Measurements from ENCODE around the gene PLLP.

PLLP gene

GRCh38 chr16:57299009-57299718 lies 14.7 kb upstream of the PLLP start:
- TF ChIP-seq ZFP3 (CRISPR knock-in tag; IDR thresholded peaks at IDR 0.05) (no peak), ARNTL (CRISPR knock-in tag; IDR thresholded peaks at IDR 0.05; ENCODE audit: borderline replicate concordance, low read depth) (no peak), TSHZ2 (CRISPR knock-in tag; IDR thresholded peaks at IDR 0.05) (no peak), ESRRG (CRISPR knock-in tag; IDR thresholded peaks at IDR 0.05) (no peak), ISL1 (CRISPR knock-in tag; IDR thresholded peaks at IDR 0.05) (no peak), CSDC2 (CRISPR knock-in tag; IDR thresholded peaks at IDR 0.05) (no peak), RARB (CRISPR knock-in tag; IDR thresholded peaks at IDR 0.05) (no peak), SNAI2 (CRISPR knock-in tag; IDR thresholded peaks at IDR 0.05) (no peak), TCF4 (CRISPR knock-in tag; IDR thresholded peaks at IDR 0.05; ENCODE audit: borderline replicate concordance) (no peak), CSRNP3 (CRISPR knock-in tag; IDR thresholded peaks at IDR 0.05) (no peak), TOX (CRISPR knock-in tag; IDR thresholded peaks at IDR 0.05; ENCODE audit: borderline replicate concordance) (no peak), ZNF8 (CRISPR knock-in tag; IDR thresholded peaks at IDR 0.05) (no peak), BACH2 (CRISPR knock-in tag; IDR thresholded peaks at IDR 0.05; ENCODE audit: borderline replicate concordance) (no peak), ZFP30 (CRISPR knock-in tag; IDR thresholded peaks at IDR 0.05) (no peak), ZC3H10 (CRISPR knock-in tag; IDR thresholded peaks at IDR 0.05) (no peak), OSR1 (CRISPR knock-in tag; IDR thresholded peaks at IDR 0.05) (no peak), ZNF565 (CRISPR knock-in tag; conservative IDR thresholded peaks at IDR 0.05; ENCODE audit: low read depth) (no peak)
- TF ChIP-seq, protein P1, sequence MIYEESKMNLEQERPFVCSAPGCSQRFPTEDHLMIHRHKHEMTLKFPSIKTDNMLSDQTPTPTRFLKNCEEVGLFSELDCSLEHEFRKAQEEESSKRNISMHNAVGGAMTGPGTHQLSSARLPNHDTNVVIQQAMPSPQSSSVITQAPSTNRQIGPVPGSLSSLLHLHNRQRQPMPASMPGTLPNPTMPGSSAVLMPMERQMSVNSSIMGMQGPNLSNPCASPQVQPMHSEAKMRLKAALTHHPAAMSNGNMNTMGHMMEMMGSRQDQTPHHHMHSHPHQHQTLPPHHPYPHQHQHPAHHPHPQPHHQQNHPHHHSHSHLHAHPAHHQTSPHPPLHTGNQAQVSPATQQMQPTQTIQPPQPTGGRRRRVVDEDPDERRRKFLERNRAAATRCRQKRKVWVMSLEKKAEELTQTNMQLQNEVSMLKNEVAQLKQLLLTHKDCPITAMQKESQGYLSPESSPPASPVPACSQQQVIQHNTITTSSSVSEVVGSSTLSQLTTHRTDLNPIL (CRISPR knock-in tag; IDR thresholded peaks at IDR 0.05; ENCODE audit: low read depth): no peak
- TF ChIP-seq, protein P2, sequence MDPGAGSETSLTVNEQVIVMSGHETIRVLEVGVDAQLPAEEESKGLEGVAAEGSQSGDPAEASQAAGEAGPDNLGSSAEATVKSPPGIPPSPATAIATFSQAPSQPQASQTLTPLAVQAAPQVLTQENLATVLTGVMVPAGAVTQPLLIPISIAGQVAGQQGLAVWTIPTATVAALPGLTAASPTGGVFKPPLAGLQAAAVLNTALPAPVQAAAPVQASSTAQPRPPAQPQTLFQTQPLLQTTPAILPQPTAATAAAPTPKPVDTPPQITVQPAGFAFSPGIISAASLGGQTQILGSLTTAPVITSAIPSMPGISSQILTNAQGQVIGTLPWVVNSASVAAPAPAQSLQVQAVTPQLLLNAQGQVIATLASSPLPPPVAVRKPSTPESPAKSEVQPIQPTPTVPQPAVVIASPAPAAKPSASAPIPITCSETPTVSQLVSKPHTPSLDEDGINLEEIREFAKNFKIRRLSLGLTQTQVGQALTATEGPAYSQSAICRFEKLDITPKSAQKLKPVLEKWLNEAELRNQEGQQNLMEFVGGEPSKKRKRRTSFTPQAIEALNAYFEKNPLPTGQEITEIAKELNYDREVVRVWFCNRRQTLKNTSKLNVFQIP (CRISPR knock-in tag; IDR thresholded peaks at IDR 0.05; ENCODE audit: borderline replicate concordance, low read depth): no peak
- peak; percentile 65 for ATAC-seq

DNA sequence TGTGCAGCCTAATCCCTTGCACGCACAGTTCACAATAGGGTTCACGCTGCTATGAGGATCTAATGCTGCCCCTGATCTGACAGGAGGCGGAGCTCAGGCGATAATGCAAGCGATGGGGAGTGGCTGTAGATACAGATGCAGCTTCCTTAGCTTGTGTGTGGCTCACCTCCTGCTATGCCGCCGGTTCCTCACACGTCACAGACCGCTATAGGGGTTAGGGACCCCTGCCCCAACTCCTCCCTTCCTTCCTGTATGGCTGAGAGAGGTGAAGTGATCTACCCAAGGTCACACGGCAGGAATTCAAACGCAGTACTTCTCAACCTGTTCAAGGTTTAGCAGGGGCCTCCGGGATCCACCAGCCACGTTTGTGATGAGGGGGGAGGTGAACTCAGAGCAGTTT lies 13.4 kb upstream of the PLLP start:
- no peak for ATAC-seq
- TF ChIP-seq BACH2 (CRISPR knock-in tag; IDR thresholded peaks at IDR 0.05; ENCODE audit: borderline replicate concordance): no peak
- no peak for TF ChIP-seq PPARA (CRISPR knock-in tag; IDR thresholded peaks at IDR 0.05; ENCODE audit: borderline replicate concordance)
- no peak for TF ChIP-seq GLIS3 (CRISPR knock-in tag; IDR thresholded peaks at IDR 0.05)
- TF ChIP-seq, protein P2 (CRISPR knock-in tag; IDR thresholded peaks at IDR 0.05; ENCODE audit: borderline replicate concordance, low read depth): no peak
- no peak for TF ChIP-seq ZNF70 (CRISPR knock-in tag; IDR thresholded peaks at IDR 0.05)
- no peak for TF ChIP-seq CSDC2 (CRISPR knock-in tag; IDR thresholded peaks at IDR 0.05)
- TF ChIP-seq, protein P1 (CRISPR knock-in tag; IDR thresholded peaks at IDR 0.05; ENCODE audit: low read depth): no peak
- no peak for TF ChIP-seq ESRRG (CRISPR knock-in tag; IDR thresholded peaks at IDR 0.05)
- no peak for TF ChIP-seq CSRNP3 (CRISPR knock-in tag; IDR thresholded peaks at IDR 0.05)
- no peak for TF ChIP-seq ARNTL (CRISPR knock-in tag; IDR thresholded peaks at IDR 0.05; ENCODE audit: borderline replicate concordance, low read depth)
- no peak for TF ChIP-seq ZNF8 (CRISPR knock-in tag; IDR thresholded peaks at IDR 0.05)
- no peak for TF ChIP-seq TCF4 (CRISPR knock-in tag; IDR thresholded peaks at IDR 0.05; ENCODE audit: borderline replicate concordance)
- no peak for TF ChIP-seq RARB (CRISPR knock-in tag; IDR thresholded peaks at IDR 0.05)
- TF ChIP-seq OSR1 (CRISPR knock-in tag; IDR thresholded peaks at IDR 0.05): no peak
- TF ChIP-seq ZC3H10 (CRISPR knock-in tag; IDR thresholded peaks at IDR 0.05): no peak
- TF ChIP-seq ISL1 (CRISPR knock-in tag; IDR thresholded peaks at IDR 0.05): no peak
- TF ChIP-seq TSHZ2 (CRISPR knock-in tag; IDR thresholded peaks at IDR 0.05): no peak
- no peak for TF ChIP-seq ZFP3 (CRISPR knock-in tag; IDR thresholded peaks at IDR 0.05)

Data from SK-N-SH treated with all-trans-retinoic acid at 6 μM for 48 hours (cell line).